Measurements from ENCODE around the gene CDH4.

- TF ChIP-seq CTCF (optimal IDR thresholded peaks at IDR 0.05 in 1 of 3, IDR thresholded peaks at IDR 0.05 in 1 of 3, conservative IDR thresholded peaks at IDR 0.05 in 1 of 3; ENCODE audit: extremely low read depth in 1 of 3, insufficient read depth in 2 of 3, low read length in 3 of 3) (no peak), EZH2 (IDR thresholded peaks at IDR 0.05; ENCODE audit: low read length) (no peak)
These were observed 511.1 kb downstream of the CDH4 start for GRCh38 chr20:61762886-61763739.

All from keratinocyte (primary cell).